GM21723 (cell line): ENCODE results near the gene KRT6A.

Source experiments
- ATAC-seq: cut with Tn5 transposase; IDR thresholded peaks from one replicate; pipeline ENCODE4 v1.9.1; 2021; ENCODE audit warnings: mild to moderate bottlenecking, moderate library complexity; ENCODE audit not compliant: unreplicated experiment

Gene KRT6A

DNA sequence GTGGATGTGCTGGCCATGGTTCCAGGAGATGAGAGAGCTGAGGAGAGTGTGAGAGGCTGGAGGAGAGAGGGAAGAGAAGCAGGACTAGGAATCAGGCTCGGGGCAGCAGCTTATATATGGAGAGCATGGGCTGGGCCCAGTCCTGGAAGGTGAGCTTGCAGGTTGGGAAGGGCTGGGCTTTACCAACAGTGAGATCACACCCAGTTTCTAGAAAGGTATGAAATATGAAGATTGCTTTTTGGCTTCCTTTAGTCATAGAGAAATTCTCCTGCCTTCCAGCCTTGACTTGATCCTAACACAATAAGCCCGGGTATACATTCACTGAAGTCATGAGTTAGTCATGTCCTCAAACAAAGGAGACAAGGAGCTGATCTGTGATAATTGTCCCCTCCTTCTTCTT, at the start of gene KRT6A:
Gene KRT6A, minus strand, starts transcription at position 86 of the 400 bp plus-strand sequence. Its CDS starts 69 bp downstream, at position 17.
- no peak for ATAC-seq

DNA sequence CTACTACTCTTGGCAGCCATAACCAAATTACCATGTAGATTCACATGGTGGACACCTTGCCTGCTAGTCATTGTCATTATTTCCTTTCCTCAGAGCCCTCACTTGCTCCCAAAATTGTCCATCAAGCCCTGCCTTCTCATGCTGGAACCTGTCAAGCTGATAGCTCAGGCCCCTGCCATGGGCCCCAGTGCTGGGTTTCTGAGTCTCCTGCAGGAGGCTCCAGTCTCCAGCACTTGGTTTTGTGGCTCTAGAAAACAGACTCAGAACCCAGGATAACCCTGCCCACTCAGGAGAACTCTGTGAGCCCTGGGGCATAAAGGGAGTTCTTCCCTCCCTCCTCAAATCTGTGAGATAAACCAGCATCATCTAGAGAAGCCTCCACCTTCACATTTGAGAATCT, 49.1 kb upstream of the KRT6A start:
- ATAC-seq, result no peak

DNA sequence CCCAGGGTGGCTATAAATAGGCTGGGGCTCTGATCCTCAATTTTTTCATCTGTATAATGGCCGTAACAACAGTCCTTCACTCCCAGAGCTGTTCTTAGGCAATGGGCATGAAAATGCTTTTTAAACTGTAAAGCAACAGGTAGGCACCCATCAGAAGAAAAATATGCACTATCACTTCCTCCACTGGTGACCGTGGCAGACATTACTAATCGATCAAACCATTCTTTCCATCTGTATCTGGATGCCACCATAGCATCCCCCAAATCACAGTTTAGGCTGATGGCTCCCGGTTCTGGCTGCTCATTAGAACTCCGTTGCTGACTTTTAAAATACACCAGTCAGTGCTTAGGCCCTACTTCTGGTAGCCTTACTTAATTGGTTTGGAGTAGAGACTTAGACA, 48.7 kb upstream of the KRT6A start:
- no peak for ATAC-seq

- ATAC-seq, result no peak
Measured at GRCh38 chr12:52540531-52540930, 47.5 kb upstream of the KRT6A start.

DNA sequence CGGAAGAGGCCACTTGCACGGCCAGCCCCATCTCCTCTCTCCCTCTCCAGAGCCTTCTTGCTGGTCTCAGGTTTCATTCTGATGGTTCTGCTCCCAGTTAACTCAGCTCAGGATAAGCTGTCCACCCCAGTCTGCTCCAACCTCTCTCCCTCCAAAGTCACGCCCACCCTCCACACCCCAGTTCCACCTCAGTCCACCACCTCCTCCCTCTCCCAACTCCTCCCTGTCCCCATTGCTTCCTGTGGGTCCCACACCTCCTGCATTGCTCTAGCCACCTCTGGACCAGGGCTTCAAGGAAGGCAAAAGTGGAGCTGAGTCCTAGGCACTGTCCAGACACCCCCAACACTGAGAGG, 46.7 kb upstream of the KRT6A start:
- no peak for ATAC-seq

DNA sequence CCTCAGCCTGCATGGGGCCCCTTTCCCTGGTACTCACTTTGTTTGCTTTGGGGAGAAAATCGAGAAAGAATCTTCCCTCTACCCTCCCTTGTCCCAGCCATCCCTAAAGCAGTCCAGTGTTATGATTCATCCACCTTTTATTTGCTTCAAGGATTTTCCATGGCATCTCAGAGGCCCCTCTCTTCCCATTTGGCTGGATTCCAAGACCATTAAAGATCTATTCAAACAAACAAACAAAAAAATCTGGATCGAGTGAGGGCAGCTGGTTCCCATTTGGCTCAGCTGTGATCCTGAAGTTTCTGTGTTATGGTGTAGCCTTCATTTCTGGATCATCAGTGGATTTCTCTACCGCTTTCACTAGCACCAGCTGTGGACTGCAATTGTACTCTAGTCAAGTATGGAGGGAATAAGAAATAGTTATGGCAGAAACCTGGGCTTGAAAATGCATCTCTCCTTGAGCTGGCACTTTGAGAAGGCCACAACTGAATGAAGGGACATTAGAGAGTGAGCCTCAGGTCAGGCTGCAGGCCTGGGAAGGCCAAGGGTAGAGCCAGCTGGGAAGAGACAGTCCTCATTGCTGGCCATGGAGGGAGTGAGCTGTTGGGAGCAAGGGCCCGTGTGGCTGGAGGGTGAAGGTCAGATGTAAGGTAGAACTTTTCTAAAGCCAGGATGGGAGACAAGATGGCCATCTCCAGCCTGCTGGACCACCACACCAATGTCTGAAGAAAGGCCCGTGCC, 46.2 kb upstream of the KRT6A start:
- ATAC-seq, result no peak

GRCh38 chr12:52537101-52537500, 44.0 kb upstream of the KRT6A start:
- ATAC-seq, result no peak

DNA sequence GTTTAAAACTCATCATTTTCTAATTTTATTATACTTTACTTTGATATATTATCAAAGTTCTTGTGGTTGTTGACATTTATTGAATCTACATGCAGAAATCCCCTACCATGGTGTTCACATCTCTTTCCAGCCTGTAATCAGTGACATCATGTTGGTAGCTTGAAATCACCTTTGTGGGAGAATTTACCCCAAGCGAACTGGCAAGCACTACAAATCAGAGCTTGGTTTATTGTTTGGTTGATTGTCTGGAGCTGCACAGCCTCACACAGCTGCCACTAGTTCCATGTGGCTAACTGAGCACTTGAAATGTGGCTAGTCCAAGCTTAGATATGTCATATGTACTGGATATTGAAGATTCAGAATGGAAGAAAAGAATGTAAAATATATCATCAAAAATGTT, 42.5 kb upstream of the KRT6A start:
- no peak for ATAC-seq

DNA sequence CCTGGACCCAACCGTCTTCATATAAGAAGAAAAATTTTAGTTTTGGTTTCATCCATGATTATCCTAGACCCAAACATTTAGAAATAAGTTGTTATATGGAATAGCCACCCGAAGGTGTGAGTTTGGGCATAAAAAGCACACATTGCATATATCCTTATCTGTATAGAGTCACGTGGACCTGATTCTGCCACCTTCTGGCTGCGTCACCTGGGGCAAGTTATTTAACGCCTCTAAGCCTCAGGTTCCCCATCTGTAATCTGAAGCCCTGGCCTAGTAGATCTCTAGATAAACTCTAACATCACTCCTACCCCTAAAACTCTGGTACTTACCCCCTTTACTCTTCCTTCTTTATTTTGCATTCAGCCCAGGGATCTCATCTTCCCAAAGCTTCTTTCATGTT, 41.4 kb upstream of the KRT6A start:
- no peak for ATAC-seq

DNA sequence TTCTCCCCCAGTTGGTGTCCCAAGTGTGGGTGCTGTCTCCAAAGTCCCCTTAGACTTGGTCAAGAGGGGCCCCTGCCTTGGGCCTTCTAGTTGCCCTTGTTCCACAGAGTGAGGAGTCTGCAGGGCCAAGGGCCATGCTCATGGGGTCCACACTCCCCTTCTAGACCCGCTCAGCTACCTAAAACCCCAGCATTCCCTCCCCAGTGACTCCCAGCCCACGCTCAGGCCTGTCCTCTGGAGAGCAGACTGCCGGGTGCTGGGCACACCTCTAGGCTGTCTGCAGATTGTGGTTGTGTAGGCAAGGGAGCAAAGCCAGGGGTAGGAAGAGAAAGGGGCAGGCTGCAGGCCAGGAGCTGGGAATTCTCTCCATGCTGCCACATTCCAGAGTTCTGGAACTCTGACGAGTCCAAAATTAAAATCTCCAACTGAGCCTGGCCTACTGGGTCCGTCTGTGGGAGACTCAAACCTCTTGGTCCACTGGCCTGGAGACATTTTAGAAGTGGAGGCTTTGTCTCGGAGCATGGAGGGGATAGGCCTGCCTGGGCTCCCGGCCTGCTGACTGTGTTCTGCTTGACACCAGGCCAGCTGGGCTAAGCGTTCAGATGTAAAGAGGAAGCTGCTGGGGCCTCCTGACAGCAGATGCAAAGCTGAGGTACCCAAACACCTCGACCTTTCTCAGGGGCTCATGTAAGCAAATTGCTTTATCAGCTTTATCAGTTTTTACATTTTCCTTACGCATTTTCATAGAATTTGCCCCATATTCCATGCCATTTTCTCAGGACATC, 40.8 kb upstream of the KRT6A start:
- ATAC-seq, result no peak

GRCh38 chr12:52532636-52533035, 39.6 kb upstream of the KRT6A start:
- ATAC-seq, result no peak

GRCh38 chr12:52531566-52532300, 38.7 kb upstream of the KRT6A start:
- ATAC-seq, result no peak

DNA sequence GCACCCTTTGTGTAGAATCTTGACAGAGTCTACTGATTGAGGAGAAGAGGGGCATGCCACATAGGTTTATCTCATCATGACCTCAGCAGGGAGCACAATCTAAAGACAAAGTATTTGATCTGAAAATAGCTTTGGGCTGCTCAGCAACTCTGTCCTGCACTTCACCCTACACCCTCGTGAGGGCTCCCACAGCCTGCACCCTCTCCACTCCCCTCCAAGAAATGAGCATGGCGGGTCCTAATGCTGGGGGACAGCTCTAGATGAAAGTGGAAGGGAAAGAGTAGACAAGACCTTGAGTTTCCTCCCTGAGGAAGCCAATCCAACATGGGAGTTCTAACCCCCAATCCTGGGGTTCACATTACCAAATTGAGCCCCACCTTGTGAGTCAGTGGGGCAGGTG, 37.8 kb upstream of the KRT6A start:
- no peak for ATAC-seq

DNA sequence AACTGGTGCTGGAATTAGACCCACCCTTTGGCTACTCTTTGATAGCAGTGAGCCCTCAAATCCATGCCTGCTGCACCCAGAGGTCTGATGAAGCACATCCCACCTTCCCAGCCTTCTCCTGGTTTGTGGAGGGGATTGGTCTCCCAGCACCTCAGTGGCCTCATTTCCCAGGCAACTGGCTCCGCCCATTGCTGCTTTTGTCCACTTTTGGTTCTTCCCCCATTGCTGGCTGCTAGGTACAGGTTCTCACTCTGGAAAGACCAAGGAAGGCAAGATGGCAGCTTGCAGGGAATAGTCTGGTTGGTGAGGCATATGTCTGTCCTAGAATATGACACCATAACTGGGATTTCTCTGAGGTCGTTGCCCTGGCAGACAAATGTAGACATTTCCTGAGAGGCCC, 37.3 kb upstream of the KRT6A start:
- no peak for ATAC-seq

GRCh38 chr12:52529846-52530245, 36.8 kb upstream of the KRT6A start:
- no peak for ATAC-seq

DNA sequence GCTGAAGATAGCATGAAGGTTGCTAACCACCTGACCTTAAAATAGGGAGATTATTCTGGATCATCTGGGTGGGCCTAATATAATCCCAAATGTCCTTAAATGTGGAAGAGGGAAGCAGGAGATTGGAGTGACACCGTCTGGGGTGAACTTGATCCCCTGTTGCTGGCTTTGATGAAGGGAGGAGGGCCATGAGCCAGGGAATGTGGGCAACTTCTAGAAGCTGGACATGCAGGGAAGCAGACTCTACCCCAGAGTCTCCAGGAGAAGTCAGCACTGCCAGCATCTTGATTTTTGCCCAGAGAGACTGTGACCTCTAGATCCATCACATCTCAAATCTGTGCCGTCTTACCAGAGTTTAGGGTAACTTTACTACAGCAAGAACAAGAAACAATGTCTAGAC, 36.4 kb upstream of the KRT6A start:
- no peak for ATAC-seq

GRCh38 chr12:52528641-52529143, 35.6 kb upstream of the KRT6A start:
- no peak for ATAC-seq

DNA sequence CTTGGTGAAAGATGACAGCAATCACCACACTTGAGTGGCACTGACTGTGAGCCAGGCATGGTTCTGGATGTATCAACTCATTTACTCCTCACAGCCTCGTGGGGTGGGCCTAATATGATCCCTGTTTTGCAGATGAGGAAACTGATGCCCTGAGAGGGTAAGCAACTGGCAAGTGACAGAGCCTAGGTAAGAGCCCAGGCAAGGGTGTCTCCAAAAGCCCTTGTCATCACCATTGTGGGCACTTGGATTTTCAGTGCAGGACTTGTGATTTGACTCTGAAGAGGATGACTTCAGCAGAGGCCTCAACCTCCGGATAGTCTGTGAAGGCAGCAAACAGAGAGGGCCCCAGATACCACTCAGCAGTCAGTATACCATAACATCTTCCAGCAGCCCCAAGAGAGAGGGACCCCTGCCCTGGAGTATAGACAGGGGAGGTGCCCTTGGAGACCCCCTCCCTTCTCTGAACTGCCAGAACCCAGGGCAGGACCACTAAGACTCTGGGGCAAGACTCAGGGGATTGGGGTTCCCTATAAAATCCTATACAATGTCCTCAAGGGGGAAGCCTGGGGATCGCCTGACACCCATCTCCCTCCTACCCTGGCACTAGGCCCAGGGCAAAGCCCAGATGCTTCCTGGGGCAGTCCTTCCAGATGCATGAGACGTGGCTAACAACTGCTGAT, 34.2 kb upstream of the KRT6A start:
- ATAC-seq, result no peak

GRCh38 chr12:52526511-52526951, 33.5 kb upstream of the KRT6A start:
- no peak for ATAC-seq

- ATAC-seq, result no peak
Measured at GRCh38 chr12:52525661-52526499, 32.8 kb upstream of the KRT6A start.
